Stimulated activated effector memory CD8-positive, alpha-beta T cell treated with anti-CD3 and anti-CD28 coated beads, Interleukin-12 subunit alpha, Interleukin-12 subunit beta, amount 100 ng/mL, for 72 hours (primary cell): Measurements from ENCODE around the gene ECHDC3.

ENCODE experiments used
- ATAC-seq: fragments of 150-1000 bp; cut with Tn5 transposase; 2 replicates; pipeline ENCODE4 v1.10.0; 2021
- DNase-seq, 2 donors: peaks; one replicate each; pipeline ENCODE4 v3.0.0; 2021 to 2022; ENCODE audit warnings: low spot score in 2 of 2
- H3K27ac Mint-ChIP-seq: one replicate; pipeline ENCODE4 v1.8.0; 2022; ENCODE audit warnings: mild to moderate bottlenecking, mixed read lengths
- H3K36me3 Mint-ChIP-seq: one replicate; pipeline ENCODE4 v1.8.0; 2022; ENCODE audit warnings: mild to moderate bottlenecking, mixed read lengths
- H3K4me1 Mint-ChIP-seq: one replicate; pipeline ENCODE4 v1.8.0; 2022; ENCODE audit warnings: mixed read lengths
- H3K4me3 Mint-ChIP-seq: one replicate; pipeline ENCODE4 v1.8.0; 2022; ENCODE audit warnings: mild to moderate bottlenecking, mixed read lengths
- H3K9me3 Mint-ChIP-seq: one replicate; pipeline ENCODE4 v1.8.0; 2022; ENCODE audit warnings: mixed read lengths

ECHDC3 gene

DNA sequence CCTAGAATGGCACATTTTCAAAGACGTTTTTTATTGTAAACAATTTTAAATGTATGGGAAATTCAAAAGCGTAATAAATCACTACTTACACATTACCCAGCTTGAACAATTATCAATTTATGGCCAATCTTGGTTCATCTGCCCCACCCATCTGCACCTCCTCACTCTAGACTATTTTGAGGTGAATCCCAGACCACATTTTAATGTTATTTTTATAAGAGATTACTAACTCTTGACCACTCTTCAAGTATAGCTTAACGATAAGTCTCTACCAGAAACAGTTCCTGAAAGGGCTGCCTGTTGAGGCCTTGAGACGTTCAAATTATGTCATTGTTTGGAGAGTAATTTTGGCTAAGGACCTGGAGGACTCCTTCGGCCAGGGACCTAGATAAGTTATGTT lies 33.2 kb downstream of the ECHDC3 start:
- Mint-ChIP-seq H3K4me3 (no peak overlapping the region), H3K9me3 (no peaks in the 10 kb centered on the region), H3K36me3 (no peaks in the 10 kb centered on the region), H3K27ac (no peak overlapping the region), H3K4me1 (no peaks in the 10 kb centered on the region)
- ATAC-seq: no peak
- no peak for DNase-seq

DNA sequence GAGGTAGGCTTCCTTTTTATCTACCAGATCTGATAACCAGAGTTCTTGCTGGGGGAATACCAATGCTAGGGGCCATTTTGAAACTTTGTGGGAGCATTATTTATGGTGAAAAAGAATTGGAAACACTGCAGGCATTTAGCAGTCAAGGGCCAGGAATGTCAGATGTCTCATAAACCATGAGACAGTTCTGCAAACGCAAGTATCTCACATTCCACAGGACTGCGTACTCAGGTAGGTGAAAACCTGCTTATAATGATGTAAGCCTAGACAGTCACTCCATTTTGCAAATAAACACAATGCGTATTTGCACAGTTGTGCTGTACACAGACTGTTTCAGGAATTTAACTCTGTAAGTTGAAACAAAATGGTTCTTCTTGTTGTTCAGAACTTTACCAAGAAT lies 33.9 kb downstream of the ECHDC3 start:
- no peak overlapping the region for H3K4me3 Mint-ChIP-seq
- ATAC-seq: no peak

DNA sequence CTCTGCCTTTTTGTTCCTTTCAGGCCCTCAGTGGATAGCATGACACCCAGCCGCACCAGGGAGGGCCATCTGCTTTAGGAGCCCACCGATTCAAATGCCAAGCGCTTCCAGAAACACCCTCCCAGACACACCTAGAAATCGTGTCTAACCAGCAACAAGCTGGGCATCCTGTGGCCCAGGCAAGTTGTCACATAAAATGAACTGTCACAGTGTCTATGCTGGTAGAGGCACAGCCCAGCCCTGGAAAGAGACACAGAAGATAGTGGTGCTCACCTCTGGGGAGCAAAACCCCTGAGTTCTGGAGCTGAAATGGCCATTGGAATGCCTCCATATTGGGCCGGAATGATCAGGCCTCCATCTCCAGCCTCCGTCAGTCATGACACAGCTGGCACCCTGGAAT lies 38.9 kb downstream of the ECHDC3 start:
- H3K36me3 Mint-ChIP-seq: no peaks in the 10 kb centered on the region
- no peak overlapping the region for H3K4me3 Mint-ChIP-seq
- no peaks in the 10 kb centered on the region for H3K9me3 Mint-ChIP-seq
- no peak overlapping the region for H3K27ac Mint-ChIP-seq
- ATAC-seq (no peak), DNase-seq (no peak)
- no peaks in the 10 kb centered on the region for H3K4me1 Mint-ChIP-seq

More for the DNA sequence above, 33.9 kb downstream of the ECHDC3 start:
- no peaks in the 10 kb centered on the region for H3K9me3 Mint-ChIP-seq
- no peak for DNase-seq
- no peak overlapping the region for H3K27ac Mint-ChIP-seq
- no peaks in the 10 kb centered on the region for H3K36me3 Mint-ChIP-seq
- no peaks in the 10 kb centered on the region for H3K4me1 Mint-ChIP-seq

DNA sequence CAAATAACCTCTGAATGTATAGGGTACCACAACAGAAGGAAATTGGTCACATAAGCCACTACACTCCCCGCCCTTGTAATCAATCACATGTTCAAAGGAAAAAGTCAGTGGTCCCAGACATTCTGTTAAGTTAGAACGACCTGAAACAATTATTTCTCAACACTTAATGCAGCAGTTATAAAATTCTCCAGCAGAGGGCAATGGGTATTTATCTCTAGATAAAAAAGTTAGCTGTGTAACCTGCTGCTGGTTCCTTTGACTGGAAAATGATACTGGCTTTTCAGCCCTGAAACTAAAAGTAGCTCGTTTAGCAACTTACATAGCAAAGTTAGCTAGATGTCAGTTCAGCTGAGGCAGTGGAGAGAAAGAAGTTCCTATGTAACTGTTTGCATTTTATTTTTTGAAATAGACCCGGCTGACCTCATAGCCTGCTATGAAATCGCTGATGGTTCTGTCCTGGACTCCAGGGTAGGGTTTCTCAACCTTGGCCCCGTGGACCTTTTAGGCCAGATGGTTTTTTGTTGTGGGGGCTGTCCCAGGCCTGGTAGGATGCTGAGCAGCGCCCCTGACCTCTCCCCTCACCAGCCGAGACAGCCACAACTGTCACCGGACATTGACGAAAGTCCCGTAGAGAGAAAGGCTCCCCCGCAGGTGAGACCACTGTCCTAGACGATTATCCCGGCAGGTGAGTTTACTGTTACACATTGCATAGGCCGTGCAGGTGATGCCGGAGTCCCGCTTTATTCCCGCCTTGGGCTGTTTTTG lies 40.8 kb downstream of the ECHDC3 start:
- ATAC-seq (peak; percentile 49), DNase-seq (no peak)
- Mint-ChIP-seq H3K9me3 (no peaks in the 10 kb centered on the region), H3K27ac (no peak overlapping the region), H3K36me3 (no peaks in the 10 kb centered on the region), H3K4me1 (no peaks in the 10 kb centered on the region), H3K4me3 (no peak overlapping the region)

DNA sequence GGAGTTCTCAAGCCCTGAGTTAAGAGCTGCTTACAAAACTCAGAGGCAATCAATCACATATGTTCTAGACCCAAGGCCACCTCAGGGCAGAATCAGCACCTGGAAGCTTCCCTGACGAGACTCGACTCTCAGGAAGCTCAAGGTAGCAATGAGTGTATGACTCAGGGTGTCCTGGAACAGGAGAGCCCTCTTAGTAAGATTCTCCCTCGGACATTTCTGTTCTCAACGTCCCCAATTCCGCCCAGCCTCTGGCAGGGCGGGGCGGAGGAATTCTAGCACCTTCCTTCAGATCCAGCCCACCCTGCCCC lies 41.3 kb downstream of the ECHDC3 start:
- ATAC-seq: no peak

DNA sequence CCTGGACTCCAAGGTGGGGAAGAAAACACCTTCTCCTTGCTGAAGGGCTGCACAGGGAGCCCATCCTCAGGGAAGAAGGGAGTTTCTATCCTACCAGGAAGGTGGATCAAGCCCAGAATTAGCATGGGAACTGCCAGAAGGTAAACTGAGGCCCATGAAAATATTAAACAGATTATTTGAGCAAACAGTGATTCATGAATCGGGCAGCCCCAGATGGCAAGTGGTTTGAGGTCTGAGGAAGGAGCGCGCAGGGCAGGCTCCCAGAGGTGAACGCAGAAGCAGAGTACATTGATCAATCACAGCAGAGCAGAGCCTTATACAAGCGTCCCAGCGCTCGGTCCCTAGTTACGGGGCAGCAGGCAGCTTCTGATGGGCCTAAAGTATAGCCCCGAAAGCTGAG lies 45.2 kb downstream of the ECHDC3 start:
- Mint-ChIP-seq H3K4me3 (no peak overlapping the region), H3K27ac (no peak overlapping the region), H3K9me3 (no peaks in the 10 kb centered on the region), H3K36me3 (no peaks in the 10 kb centered on the region), H3K4me1 (no peaks in the 10 kb centered on the region)
- DNase-seq (no peak), ATAC-seq (no peak)

More for the DNA sequence above, 41.3 kb downstream of the ECHDC3 start:
- Mint-ChIP-seq H3K9me3 (no peaks in the 10 kb centered on the region), H3K27ac (no peak overlapping the region), H3K4me3 (no peak overlapping the region), H3K4me1 (no peaks in the 10 kb centered on the region), H3K36me3 (no peaks in the 10 kb centered on the region)
- no peak for DNase-seq

DNA sequence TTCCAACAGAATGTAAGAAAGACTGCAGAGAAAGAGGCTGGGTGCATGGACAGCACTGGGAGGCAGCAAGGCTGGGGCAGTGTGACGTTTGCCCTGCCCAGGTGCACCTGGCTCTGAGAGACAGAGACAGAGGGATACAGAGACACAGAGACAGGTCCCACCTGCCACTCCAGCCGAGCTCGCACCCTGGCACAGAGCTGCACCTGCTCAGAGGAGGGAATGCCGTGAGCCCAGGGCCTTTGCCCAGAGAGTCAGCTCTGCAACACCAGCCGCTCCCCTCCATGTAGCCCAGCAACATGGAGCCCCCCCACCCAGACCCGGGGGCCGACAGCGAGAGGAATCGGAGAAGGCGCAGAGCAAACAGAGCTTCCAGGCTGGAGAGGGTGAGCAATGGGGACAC lies 45.7 kb downstream of the ECHDC3 start:
- no peaks in the 10 kb centered on the region for H3K9me3 Mint-ChIP-seq
- no peak for ATAC-seq
- no peak for DNase-seq
- no peaks in the 10 kb centered on the region for H3K4me1 Mint-ChIP-seq
- H3K27ac Mint-ChIP-seq: no peak overlapping the region
- H3K36me3 Mint-ChIP-seq: no peaks in the 10 kb centered on the region
- no peak overlapping the region for H3K4me3 Mint-ChIP-seq

DNA sequence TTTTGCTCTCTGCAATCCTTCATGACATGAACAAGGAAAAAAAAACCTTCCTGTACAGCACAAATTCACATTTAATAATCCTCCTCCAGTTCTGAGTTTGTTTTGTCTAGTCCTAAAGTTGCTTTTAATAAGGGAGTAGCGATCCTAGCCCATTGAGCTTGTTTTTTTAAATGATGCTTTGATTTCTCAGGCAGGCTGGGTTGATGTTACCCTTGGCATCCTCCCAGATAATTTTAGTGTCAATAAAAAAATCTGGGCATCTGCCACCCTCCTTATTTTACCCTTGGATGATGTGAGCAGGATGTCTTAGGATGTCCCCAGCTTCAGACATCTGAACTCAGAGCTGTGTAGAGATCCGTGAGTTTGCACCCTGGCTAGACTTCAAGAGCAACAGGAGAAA lies 47.1 kb downstream of the ECHDC3 start:
- Mint-ChIP-seq H3K9me3 (no peaks in the 10 kb centered on the region), H3K4me3 (no peak overlapping the region), H3K36me3 (no peaks in the 10 kb centered on the region), H3K4me1 (no peaks in the 10 kb centered on the region), H3K27ac (no peak overlapping the region)
- DNase-seq (no peak), ATAC-seq (no peak)

DNA sequence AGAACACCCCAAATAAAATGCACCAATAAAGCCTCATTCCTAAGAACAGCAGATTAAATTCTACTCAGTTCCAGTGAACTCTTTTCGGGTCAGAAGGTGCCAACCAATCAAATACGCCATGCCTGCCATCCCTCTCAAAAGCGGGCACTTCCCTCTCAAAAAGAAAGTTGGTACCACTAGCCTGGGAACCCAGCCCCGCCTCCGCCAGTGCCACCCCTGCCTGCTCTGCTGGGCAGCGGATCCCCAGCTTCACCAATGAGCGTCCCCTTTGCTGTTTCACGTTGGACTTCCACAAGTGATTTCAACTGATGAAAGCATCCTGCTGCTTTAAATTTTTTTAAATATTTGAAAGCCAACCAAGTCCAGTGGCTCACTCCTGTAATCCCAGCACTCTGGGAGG lies 47.8 kb downstream of the ECHDC3 start:
- Mint-ChIP-seq H3K27ac (no peak overlapping the region), H3K9me3 (no peaks in the 10 kb centered on the region), H3K36me3 (no peaks in the 10 kb centered on the region), H3K4me3 (no peak overlapping the region), H3K4me1 (no peaks in the 10 kb centered on the region)
- DNase-seq: no peak
- no peak for ATAC-seq

DNA sequence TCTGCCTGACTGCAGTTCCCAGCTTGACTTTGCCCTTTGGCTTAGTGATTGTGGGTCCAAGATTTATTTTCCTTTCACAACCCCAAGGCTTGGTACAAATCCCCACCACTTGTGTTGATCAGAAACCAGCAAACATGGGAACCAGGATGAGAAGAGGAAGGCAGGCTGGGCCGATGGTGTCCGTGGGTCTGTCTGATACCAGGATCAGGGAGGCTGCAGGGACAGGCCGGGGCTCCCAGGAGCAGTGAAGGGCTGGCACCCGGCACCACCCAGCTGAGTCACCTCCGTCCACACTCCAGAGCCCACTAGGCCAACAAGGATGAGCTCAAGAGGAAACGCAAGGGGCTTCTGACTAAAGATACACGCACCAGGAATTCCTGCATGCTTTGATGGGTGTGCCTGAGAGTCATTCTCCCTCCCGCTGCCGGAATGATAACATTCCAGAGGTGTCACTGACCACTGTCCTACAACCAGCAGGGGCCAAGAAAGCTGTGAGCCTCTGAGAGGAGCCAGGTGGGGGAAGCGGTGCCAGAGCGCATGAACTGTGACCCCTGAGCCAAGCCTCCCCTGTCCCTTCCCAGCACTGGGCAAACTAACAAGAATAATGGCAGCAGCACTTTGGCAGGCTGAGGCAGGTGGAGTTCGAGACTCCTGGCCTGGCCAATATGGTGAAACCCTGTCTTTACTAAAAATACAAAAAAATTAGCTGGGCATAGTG lies 51.7 kb downstream of the ECHDC3 start:
- ATAC-seq (no peak), DNase-seq (no peak)
- Mint-ChIP-seq H3K36me3 (peaks cover 5% of the 10 kb centered on the region), H3K4me3 (no peak overlapping the region), H3K4me1 (no peaks in the 10 kb centered on the region), H3K9me3 (no peaks in the 10 kb centered on the region), H3K27ac (peak overlapping the region; percentile 53)

DNA sequence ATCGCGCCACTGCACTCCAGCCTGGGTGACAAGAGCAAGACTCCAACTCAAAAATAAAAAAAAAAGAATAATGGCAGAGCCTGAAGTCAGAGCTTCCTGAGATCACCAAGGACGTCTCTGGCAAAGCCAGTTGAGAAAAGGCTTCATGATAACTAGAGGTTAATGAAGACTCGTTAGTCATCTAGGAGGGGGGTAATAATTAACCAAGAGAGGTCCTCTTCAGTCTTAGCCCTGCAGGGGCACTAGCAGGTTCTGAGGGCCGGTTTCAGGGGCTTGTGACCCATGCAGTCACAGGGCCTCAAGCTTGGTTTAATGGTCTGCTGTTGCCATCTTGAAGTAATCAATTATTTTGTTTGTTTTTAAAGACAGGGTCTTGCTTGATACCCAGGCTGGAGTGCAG lies 52.4 kb downstream of the ECHDC3 start:
- DNase-seq (no peak), ATAC-seq (no peak)
- Mint-ChIP-seq H3K4me3 (no peak overlapping the region), H3K36me3 (peaks cover 5% of the 10 kb centered on the region), H3K9me3 (no peaks in the 10 kb centered on the region), H3K4me1 (no peaks in the 10 kb centered on the region), H3K27ac (no peak overlapping the region)

DNA sequence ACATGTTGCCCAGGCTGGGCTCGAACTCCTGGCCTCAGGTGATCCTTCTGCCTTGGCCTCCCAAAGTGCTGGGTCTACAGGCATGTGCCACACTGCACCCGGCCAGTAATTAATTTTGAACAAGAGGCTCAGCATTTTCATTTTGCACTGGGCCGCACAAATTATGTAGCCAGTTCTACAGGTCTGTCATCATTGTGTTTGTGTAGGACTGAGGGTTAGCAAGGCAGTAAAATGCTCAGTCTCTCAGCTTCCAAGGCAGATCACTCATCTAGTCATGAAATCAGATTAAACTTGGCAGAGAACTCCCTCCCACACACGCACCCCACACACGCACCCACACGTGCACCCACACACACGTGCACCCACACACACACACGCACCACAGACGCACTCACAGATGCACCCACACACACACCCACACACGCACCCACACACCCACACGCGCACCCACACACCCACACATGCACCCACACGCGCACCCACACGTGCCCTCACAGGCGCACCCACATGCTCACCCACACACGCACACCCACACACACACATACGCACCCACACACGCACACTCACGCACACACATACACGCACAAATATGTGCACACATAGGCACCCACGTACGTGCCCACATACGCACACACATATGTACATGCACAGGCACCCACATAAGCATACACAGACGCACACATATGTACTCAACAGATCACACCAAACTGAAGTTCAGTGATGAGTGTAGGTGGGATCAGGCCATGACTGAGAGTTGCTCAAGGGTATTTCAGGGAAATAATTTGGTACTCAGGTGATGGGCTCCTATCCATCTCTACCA lies 53.1 kb downstream of the ECHDC3 start:
- Mint-ChIP-seq H3K36me3 (peaks cover 5% of the 10 kb centered on the region), H3K4me1 (no peaks in the 10 kb centered on the region), H3K27ac (no peak overlapping the region), H3K4me3 (no peak overlapping the region), H3K9me3 (no peaks in the 10 kb centered on the region)
- ATAC-seq (no peak), DNase-seq (no peak)

DNA sequence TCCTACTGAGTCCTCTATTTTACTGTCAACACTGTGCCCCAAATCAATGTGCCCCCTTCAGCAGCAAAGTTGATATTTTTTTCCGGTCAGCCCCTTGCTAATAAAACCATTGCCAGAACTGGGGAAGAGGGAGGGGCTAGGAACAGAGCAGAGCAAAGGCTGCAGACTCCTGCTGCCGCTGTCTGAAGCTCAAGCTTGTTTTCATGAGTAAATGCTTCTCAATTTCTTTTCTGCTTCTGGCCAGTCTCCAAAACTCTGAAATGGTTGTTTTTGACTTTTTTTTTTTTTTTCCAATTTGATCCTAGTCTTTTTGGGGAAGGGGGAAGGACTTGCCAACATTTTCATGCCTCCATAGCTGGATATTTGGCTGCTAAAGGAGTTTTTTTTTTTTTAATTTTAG lies 54.3 kb downstream of the ECHDC3 start:
- no peak overlapping the region for H3K4me3 Mint-ChIP-seq

DNA sequence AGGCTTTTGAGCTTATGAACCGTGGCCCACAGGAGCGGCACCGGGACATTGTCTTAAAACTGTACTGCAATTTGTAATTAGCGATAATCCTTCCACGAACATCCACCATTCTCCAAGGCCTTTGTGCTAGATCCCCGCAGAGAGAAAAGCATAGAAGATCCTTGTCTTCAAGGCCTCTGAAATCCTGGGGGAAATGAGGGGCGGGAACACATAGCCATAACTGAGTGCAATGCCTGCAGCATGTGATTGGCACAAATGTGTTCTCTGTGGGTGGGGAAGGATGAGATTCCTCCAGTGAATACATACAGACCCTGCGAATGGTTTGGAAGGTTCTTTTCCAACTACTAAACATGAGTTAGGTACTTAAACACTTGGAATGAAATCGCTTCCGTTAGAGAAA lies 55.1 kb downstream of the ECHDC3 start:
- Mint-ChIP-seq H3K4me1 (no peaks in the 10 kb centered on the region), H3K27ac (no peak overlapping the region), H3K9me3 (no peaks in the 10 kb centered on the region), H3K36me3 (peaks cover 5% of the 10 kb centered on the region), H3K4me3 (no peak overlapping the region)
- ATAC-seq (no peak), DNase-seq (no peak)

More for the DNA sequence above, 54.3 kb downstream of the ECHDC3 start:
- Mint-ChIP-seq H3K9me3 (no peaks in the 10 kb centered on the region), H3K4me1 (no peaks in the 10 kb centered on the region), H3K36me3 (peaks cover 5% of the 10 kb centered on the region), H3K27ac (no peak overlapping the region)
- no peak for DNase-seq
- ATAC-seq: no peak

DNA sequence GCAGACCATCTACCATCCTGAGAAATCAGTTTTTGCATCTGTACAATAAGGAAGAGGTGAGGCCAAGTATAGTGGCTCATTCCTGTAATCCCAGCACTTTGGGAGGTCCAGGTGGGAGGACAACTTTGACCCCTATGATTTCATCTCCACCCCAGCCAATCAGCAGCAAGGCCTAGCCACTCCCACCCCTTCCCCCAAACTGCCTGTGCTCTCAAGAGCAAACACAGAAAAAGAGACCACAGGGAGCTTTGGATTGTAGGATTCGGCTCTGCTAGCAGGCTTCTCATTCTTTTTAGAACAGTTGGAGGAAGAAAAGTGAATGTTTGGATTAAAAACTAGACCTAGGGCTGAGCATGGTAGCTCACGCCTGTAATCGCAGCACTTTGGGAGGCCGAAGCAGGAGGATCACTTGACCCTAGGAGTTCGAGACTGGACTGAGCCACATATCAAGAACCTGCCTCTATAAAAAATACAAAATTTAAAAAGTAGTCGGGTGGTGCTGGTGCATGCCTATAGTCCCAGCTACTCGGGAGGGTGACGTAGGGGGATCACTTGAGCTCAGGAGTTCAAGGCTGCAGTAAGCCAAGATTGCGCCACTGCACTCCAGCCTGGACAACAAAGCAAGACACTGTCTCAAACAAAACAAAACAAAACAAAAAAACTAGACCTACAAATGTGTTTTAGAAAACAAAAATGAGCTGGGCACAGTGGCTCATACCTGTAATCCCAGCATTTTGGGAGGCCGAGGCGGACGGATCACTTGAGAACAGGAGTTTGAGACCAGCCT lies 55.9 kb downstream of the ECHDC3 start:
- Mint-ChIP-seq H3K36me3 (peaks cover 5% of the 10 kb centered on the region), H3K4me3 (no peak overlapping the region), H3K27ac (no peak overlapping the region), H3K9me3 (no peaks in the 10 kb centered on the region), H3K4me1 (no peaks in the 10 kb centered on the region)
- DNase-seq (no peak), ATAC-seq (no peak)
